Femur (tissue), 1 donor: ENCODE data around the gene FAM228A.
"Not testable (repeated sequence)": the region's sequence is repeated elsewhere in the genome, so short reads cannot be mapped to it uniquely, and the experiment has no call there.

ENCODE experiments used
- DNase-seq: peaks from one replicate; pipeline ENCODE4 v3.0.0-alpha.2; 2017

FAM228A gene

GRCh38 chr2:24191848-24192247 lies 17.0 kb downstream of the FAM228A start:
- no peak for DNase-seq

GRCh38 chr2:24197213-24197612 lies 22.4 kb downstream of the FAM228A start:
- DNase-seq, result not testable (repeated sequence)

- DNase-seq, result no peak
Observed at GRCh38 chr2:24199968-24200590, 25.2 kb downstream of the FAM228A start.

- no peak for DNase-seq
Observed at GRCh38 chr2:24200799-24201198, 25.9 kb downstream of the FAM228A start.

GRCh38 chr2:24203029-24203786 lies 28.4 kb downstream of the FAM228A start:
- no peak for DNase-seq

- no peak for DNase-seq
Observed at GRCh38 chr2:24203787-24204150, 28.9 kb downstream of the FAM228A start.

GRCh38 chr2:24204505-24204904 lies 29.7 kb downstream of the FAM228A start:
- DNase-seq, result no peak

- DNase-seq, result no peak
Observed at GRCh38 chr2:24205131-24205530, 30.3 kb downstream of the FAM228A start.

- DNase-seq, result no peak
Observed at GRCh38 chr2:24206242-24206641, 31.4 kb downstream of the FAM228A start.

GRCh38 chr2:24206714-24207113 lies 31.9 kb downstream of the FAM228A start:
- DNase-seq, result no peak

- DNase-seq, result no peak
Observed at GRCh38 chr2:24207359-24207758, 32.5 kb downstream of the FAM228A start.

GRCh38 chr2:24208490-24208889 lies 33.6 kb downstream of the FAM228A start:
- no peak for DNase-seq

- DNase-seq, result no peak
Observed at GRCh38 chr2:24209389-24210105, 34.7 kb downstream of the FAM228A start.

GRCh38 chr2:24210106-24210455 lies 35.2 kb downstream of the FAM228A start:
- no peak for DNase-seq

- no peak for DNase-seq
Observed at GRCh38 chr2:24210723-24211122, 35.9 kb downstream of the FAM228A start.

- no peak for DNase-seq
Observed at GRCh38 chr2:24211408-24211807, 36.6 kb downstream of the FAM228A start.

- no peak for DNase-seq
Observed at GRCh38 chr2:24214880-24215279, 40.0 kb downstream of the FAM228A start.

GRCh38 chr2:24220554-24221291 lies 45.9 kb downstream of the FAM228A start:
- DNase-seq, result no peak

- no peak for DNase-seq
Observed at GRCh38 chr2:24221343-24222050, 46.6 kb downstream of the FAM228A start.

GRCh38 chr2:24222946-24223345 lies 48.1 kb downstream of the FAM228A start:
- no peak for DNase-seq

GRCh38 chr2:24225499-24226242 lies 50.8 kb downstream of the FAM228A start:
- DNase-seq, result no peak

- DNase-seq, result no peak
Observed at GRCh38 chr2:24228470-24228869, 53.6 kb downstream of the FAM228A start.
